Stimulated activated naive B cell treated with anti-CD40 and anti-IgM and Interleukin-4, amounts not matched to agents 10 μg/mL and 1 μg/mL and 100 μg/mL, for 72 hours (primary cell): Measurements from ENCODE around the gene NEK11.

Source experiments
- ATAC-seq, 2 donors: fragments of 150-1000 bp; cut with Tn5 transposase; replicated peaks; 2 replicates each; pipeline ENCODE4 v1.10.0; 2021; ENCODE audit warnings: moderate library complexity in 1 of 2
- DNase-seq: peaks from one replicate; pipeline ENCODE4 v3.0.0; 2021
- H3K27ac Mint-ChIP-seq: one replicate; pipeline ENCODE4 v1.8.0; 2022; ENCODE audit warnings: mild to moderate bottlenecking, mixed read lengths
- H3K27me3 Mint-ChIP-seq, 2 donors: one replicate each; pipeline ENCODE4 v1.8.0; 2022; ENCODE audit warnings: mixed read lengths in 2 of 2
- H3K36me3 Mint-ChIP-seq, 2 donors: one replicate each; pipeline ENCODE4 v1.8.0; 2022; ENCODE audit warnings: mixed read lengths in 2 of 2, mild to moderate bottlenecking in 1 of 2
- H3K4me1 Mint-ChIP-seq, 2 donors: one replicate each; pipeline ENCODE4 v1.8.0; 2022; ENCODE audit warnings: mixed read lengths in 2 of 2, mild to moderate bottlenecking in 1 of 2
- H3K4me3 Mint-ChIP-seq, 2 donors: one replicate each; pipeline ENCODE4 v1.8.0; 2022; ENCODE audit warnings: mild to moderate bottlenecking in 2 of 2, mixed read lengths in 2 of 2, moderate library complexity in 1 of 2
- H3K9me3 Mint-ChIP-seq, 2 donors: one replicate each; pipeline ENCODE4 v1.8.0; 2022; ENCODE audit warnings: mixed read lengths in 2 of 2, mild to moderate bottlenecking in 1 of 2

Gene NEK11

DNA sequence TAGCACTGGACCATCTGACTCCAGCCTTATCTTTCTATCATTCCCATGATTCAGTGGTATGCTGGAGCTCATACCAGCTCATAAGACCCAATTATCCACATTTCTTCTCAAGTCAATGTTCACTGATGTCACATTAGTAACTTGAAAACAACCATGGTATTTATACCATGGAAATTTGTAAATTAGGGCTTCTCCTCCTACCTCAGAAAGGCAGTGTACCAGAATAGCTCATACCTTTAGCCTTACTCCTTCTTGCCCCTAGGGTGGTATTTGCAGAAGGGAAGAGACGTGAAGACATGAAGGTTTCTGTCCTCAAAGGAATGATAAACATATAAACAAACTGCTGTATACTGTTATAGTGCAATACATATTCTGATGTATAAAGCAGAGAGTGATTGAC, 114.2 kb downstream of the NEK11 start:
- Mint-ChIP-seq H3K9me3 (peaks cover 0 to 5% of the 10 kb centered on the region in 2 donors), H3K27me3 (no peaks in the 10 kb centered on the region), H3K4me3 (no peak overlapping the region), H3K36me3 (peaks cover 0 to 2% of the 10 kb centered on the region in 2 donors), H3K27ac (no peak overlapping the region), H3K4me1 (no peaks in the 10 kb centered on the region)
- DNase-seq (no peak), ATAC-seq (no peak)

GRCh38 chr3:131141770-131142169, 115.1 kb downstream of the NEK11 start:
- H3K9me3 Mint-ChIP-seq = peaks cover 0 to 5% of the 10 kb centered on the region in 2 donors

DNA sequence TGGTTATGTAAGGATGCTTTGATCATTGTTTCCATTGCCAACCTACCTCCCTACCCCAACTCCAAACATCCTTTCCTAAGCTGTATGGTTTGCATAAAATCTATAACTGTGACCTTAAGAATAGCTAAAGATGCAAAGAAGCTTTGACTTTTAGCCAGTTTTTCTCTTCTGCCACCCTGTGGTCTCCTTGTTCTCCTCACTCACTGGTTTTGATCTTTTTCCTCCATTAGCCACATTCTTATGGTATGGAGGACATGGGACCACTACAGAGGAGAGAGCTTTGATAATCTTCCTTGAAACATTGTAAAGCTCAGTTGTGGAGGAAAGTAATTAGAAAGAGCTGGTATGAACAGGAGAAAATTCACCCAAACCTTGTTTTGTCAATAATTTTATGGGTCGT, 115.9 kb downstream of the NEK11 start:
- DNase-seq (no peak), ATAC-seq (no peak)
- H3K27ac Mint-ChIP-seq = no peak overlapping the region
- H3K27me3 Mint-ChIP-seq = no peaks in the 10 kb centered on the region
- no peaks in the 10 kb centered on the region for H3K4me1 Mint-ChIP-seq
- peaks cover 0 to 5% of the 10 kb centered on the region in 2 donors for H3K9me3 Mint-ChIP-seq
- no peaks in the 10 kb centered on the region for H3K36me3 Mint-ChIP-seq
- no peak overlapping the region for H3K4me3 Mint-ChIP-seq

More at GRCh38 chr3:131141770-131142169, 115.1 kb downstream of the NEK11 start:
- DNase-seq (no peak), ATAC-seq (no peak)
- Mint-ChIP-seq H3K27ac (no peak overlapping the region), H3K4me1 (no peaks in the 10 kb centered on the region), H3K4me3 (no peak overlapping the region), H3K36me3 (peaks cover 0 to 2% of the 10 kb centered on the region in 2 donors), H3K27me3 (no peaks in the 10 kb centered on the region)

DNA sequence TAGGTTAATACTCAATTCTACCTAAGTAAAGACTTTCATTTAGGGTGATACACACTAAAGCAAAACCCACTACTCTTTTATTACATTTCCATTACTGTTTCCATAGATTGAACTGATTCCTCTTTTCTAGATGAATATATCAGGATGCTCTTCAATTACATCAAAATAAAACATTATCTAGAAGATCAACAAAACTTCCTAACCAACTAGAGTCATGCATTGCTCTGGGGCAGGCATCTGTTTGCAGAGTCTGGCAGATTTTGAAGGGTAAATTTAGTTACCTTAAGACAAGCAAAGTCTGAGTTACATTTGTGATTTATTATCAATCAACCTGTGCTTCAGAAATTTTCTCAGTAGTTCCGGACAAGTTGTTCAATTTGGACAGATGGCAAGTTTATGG, 117.1 kb downstream of the NEK11 start:
- no peak for DNase-seq
- Mint-ChIP-seq H3K36me3 (no peaks in the 10 kb centered on the region), H3K9me3 (peaks cover 0 to 5% of the 10 kb centered on the region in 2 donors), H3K4me1 (no peaks in the 10 kb centered on the region), H3K27ac (no peak overlapping the region), H3K4me3 (no peak overlapping the region), H3K27me3 (no peaks in the 10 kb centered on the region)
- no peak for ATAC-seq

- H3K4me3 Mint-ChIP-seq = no peak overlapping the region
- no peaks in the 10 kb centered on the region for H3K36me3 Mint-ChIP-seq
- peaks cover 3 to 6% of the 10 kb centered on the region in 2 donors for H3K9me3 Mint-ChIP-seq
- H3K4me1 Mint-ChIP-seq = no peaks in the 10 kb centered on the region
- DNase-seq (no peak), ATAC-seq (no peak)
- H3K27me3 Mint-ChIP-seq = no peaks in the 10 kb centered on the region
- no peak overlapping the region for H3K27ac Mint-ChIP-seq
These were observed 120.9 kb downstream of the NEK11 start for GRCh38 chr3:131147534-131147933.

GRCh38 chr3:131158434-131158833, 131.8 kb downstream of the NEK11 start:
- Mint-ChIP-seq H3K4me1 (no peaks in the 10 kb centered on the region), H3K36me3 (no peaks in the 10 kb centered on the region), H3K27me3 (peaks cover 0 to 14% of the 10 kb centered on the region in 2 donors), H3K27ac (no peak overlapping the region), H3K4me3 (no peak overlapping the region), H3K9me3 (no peaks in the 10 kb centered on the region)
- ATAC-seq (no peak), DNase-seq (no peak)

DNA sequence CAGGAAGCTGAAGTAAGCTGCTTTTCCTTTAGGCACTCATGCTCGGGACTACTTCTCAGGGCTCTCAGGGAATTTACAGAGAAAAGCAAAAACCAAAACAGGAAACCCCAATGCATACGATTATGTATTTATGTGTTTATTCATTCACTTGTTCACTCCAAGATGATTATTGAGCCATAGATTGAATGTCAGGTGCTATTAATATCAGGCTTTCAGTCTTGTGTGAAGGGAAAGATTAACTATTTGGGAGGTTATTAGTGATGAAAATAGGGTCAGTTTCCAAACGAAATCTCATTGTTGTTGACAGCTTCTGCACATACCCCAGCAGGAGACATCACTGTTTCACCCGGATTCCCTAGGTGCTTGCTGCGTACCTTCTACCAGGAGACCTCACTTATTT, 135.8 kb downstream of the NEK11 start:
- no peak overlapping the region for H3K27ac Mint-ChIP-seq
- H3K4me1 Mint-ChIP-seq = no peaks in the 10 kb centered on the region
- no peaks in the 10 kb centered on the region for H3K36me3 Mint-ChIP-seq
- no peak overlapping the region for H3K4me3 Mint-ChIP-seq
- no peak for DNase-seq
- H3K9me3 Mint-ChIP-seq = no peaks in the 10 kb centered on the region
- ATAC-seq = no peak
- H3K27me3 Mint-ChIP-seq = peaks cover 0 to 9% of the 10 kb centered on the region in 2 donors

GRCh38 chr3:131167867-131168266, 141.2 kb downstream of the NEK11 start:
- Mint-ChIP-seq H3K27ac (no peak overlapping the region), H3K4me1 (no peaks in the 10 kb centered on the region), H3K9me3 (no peaks in the 10 kb centered on the region), H3K27me3 (no peaks in the 10 kb centered on the region), H3K4me3 (no peak overlapping the region), H3K36me3 (no peaks in the 10 kb centered on the region)
- ATAC-seq = no peak
- DNase-seq = no peak

DNA sequence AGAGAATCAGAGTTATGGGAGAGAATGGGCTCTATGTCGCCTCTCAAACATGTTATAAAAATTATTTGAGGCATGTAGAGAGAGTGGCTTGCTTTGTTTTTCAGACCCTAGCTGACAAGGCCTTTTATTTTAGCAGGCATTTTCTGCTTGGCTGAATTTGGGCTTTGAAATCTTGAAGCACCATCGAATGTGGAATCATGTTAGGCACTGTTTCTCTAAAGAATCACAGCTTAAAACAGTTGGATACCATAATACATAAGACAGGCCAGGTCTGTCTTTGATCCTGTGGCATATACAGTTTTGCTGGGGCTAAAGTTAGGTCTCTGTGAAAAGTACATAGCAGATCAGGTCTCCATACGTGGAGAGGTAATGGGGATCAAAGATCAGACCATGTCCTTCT, 142.7 kb downstream of the NEK11 start:
- H3K9me3 Mint-ChIP-seq = no peaks in the 10 kb centered on the region
- H3K27me3 Mint-ChIP-seq = no peaks in the 10 kb centered on the region
- ATAC-seq (no peak), DNase-seq (no peak)
- H3K4me1 Mint-ChIP-seq = no peaks in the 10 kb centered on the region
- no peak overlapping the region for H3K27ac Mint-ChIP-seq
- H3K36me3 Mint-ChIP-seq = no peaks in the 10 kb centered on the region
- no peak overlapping the region for H3K4me3 Mint-ChIP-seq

DNA sequence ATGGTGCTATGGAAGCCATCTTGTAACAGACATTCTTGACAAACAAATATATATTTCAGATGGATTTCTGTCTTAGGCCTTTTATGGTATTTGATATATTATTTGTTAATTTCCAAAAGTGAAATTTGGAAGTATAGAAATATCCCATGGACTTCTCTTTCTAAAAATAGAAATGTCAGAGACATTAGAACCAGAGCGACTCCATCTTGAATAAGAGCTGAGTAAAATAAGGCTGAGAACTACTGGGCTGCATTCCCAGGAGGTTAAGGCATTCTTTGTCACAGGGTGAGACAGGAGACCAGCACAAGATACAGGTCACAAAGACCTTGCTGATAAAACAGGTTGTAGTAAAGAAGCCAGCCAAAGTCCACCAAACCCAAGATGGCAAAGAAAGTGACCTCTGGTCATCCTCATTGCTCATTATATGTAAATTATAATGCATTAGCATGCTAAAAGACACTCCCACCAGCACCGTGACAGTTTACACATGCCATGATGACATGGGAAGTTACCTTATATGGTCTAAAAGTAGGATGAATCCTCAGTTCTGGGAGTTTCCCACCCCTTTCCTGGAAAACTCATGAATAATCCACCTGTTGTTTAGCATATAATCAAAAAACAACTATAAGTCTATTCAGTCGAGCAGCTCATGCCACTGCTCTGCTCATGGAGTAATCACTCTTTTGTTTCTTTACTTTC, 146.0 kb downstream of the NEK11 start:
- no peak overlapping the region for H3K27ac Mint-ChIP-seq
- no peak for ATAC-seq
- no peak overlapping the region for H3K4me3 Mint-ChIP-seq
- peaks cover 0 to 4% of the 10 kb centered on the region in 2 donors for H3K4me1 Mint-ChIP-seq
- no peaks in the 10 kb centered on the region for H3K9me3 Mint-ChIP-seq
- no peak for DNase-seq
- H3K36me3 Mint-ChIP-seq = no peaks in the 10 kb centered on the region
- H3K27me3 Mint-ChIP-seq = no peaks in the 10 kb centered on the region

DNA sequence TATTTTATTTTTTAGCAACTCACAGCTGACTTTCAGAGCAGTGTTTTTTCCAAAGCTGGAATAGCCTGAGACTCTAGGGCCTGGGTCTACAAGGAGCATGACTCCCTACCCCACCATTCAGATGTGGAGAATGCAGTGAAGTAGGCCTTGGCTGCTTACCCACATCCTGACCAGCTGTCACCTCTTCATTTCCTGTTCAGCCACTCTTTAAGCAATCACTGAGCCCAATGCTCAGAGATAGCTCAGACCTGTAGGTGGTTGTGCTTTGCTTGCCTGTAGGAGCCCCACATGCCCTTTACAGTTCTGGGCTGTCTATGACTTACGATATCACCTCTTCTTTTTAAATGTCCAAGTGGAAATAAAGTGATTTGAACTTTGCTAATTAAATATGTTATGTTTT, 148.1 kb downstream of the NEK11 start:
- H3K4me1 Mint-ChIP-seq = peaks cover 0 to 4% of the 10 kb centered on the region in 2 donors
- no peaks in the 10 kb centered on the region for H3K36me3 Mint-ChIP-seq
- ATAC-seq = peak; percentile 59 to 79
- H3K9me3 Mint-ChIP-seq = no peaks in the 10 kb centered on the region
- H3K4me3 Mint-ChIP-seq = no peak overlapping the region
- no peaks in the 10 kb centered on the region for H3K27me3 Mint-ChIP-seq
- no peak for DNase-seq
- H3K27ac Mint-ChIP-seq = no peak overlapping the region

DNA sequence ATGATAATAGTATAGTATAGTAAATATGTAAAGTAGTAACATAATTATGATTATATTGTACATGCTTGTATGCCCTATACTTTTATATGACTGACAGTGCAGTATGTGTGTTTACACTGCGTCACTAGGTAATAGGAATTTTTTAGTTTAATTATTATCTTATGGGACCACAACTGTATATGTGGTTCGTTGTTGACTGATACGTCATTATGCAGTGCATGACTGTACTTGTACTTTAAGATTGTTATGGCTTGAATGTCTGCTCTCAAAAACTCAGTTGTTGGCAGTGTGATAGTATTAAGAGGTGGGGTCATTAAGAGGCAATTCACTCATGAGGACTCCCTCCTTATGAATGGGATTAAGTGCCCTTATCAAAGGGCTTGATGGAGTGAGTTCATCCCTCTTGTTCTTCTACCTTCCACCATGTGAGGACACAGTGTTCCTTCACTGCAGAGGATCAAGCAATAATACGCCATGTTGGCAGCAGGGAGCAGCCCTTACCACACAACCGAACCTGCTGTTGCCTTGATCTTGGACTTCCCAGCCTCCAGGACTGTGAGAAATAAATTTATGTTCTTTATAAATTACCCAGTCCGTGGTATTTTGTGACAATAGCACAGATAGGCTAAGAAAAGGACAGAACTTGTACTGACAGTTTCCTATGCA, 152.2 kb downstream of the NEK11 start:
- Mint-ChIP-seq H3K27ac (no peak overlapping the region), H3K4me1 (peaks cover 0 to 4% of the 10 kb centered on the region in 2 donors), H3K4me3 (no peak overlapping the region), H3K9me3 (peaks cover 6% of the 10 kb centered on the region in 2 donors), H3K36me3 (peaks cover 0 to 3% of the 10 kb centered on the region in 2 donors), H3K27me3 (no peaks in the 10 kb centered on the region)
- DNase-seq (no peak), ATAC-seq (no peak)

GRCh38 chr3:131192701-131193100, 166.0 kb downstream of the NEK11 start:
- ATAC-seq (no peak), DNase-seq (no peak)
- no peak overlapping the region for H3K27ac Mint-ChIP-seq
- H3K9me3 Mint-ChIP-seq = peaks cover 0 to 6% of the 10 kb centered on the region in 2 donors
- no peak overlapping the region for H3K4me3 Mint-ChIP-seq
- H3K27me3 Mint-ChIP-seq = no peaks in the 10 kb centered on the region
- no peaks in the 10 kb centered on the region for H3K4me1 Mint-ChIP-seq
- no peaks in the 10 kb centered on the region for H3K36me3 Mint-ChIP-seq

DNA sequence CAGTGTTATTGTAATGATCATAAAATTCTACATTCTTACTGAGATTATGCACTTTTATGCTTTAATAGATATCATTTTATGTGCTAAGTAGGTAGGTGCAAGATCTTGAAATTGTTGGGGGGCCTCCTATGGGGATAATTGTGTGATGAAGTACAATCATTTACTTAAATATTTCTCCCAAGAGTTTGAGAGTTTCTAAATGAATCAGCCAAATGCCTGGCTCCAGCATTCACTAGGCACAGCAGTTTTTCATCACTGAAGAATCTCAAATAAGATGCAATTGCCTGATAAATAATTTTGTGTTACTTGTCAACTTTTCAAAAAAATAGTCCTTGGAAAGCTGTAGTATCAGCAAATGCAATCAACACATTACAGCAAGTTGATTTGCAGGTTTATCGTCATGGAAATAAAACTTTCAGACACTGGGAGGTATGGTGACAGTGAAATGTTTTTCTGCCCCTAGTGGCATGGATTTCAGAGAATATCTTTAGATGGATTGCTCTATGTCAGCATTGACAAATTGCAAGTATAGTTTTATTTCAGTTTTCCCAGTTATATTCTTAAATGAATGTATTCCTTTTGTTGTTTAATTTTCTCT, 167.1 kb downstream of the NEK11 start:
- no peak for ATAC-seq
- H3K4me3 Mint-ChIP-seq = no peak overlapping the region
- H3K36me3 Mint-ChIP-seq = no peaks in the 10 kb centered on the region
- H3K27me3 Mint-ChIP-seq = no peaks in the 10 kb centered on the region
- DNase-seq = no peak
- H3K27ac Mint-ChIP-seq = no peak overlapping the region
- H3K4me1 Mint-ChIP-seq = no peaks in the 10 kb centered on the region
- H3K9me3 Mint-ChIP-seq = peaks cover 0 to 6% of the 10 kb centered on the region in 2 donors

DNA sequence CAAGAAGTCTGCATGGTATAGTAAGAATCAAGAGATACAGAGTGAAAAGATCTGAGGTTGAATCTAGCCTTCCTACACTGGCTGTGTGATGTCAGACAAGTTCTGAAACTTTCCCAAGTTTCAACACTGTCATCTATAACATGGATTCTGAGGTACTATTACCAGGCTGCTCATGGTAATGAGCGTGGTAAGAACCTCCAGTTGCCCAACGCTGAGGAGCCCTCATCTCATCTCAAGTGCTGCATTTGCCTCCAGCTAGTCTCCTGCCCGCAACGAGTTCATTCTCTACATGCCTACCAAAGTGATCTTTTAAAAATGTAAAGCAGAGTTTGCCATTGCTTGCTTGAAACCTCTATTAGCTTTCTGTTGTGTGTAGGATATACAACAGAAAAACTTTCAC, 168.1 kb downstream of the NEK11 start:
- peaks cover 0 to 9% of the 10 kb centered on the region in 2 donors for H3K9me3 Mint-ChIP-seq
- H3K27ac Mint-ChIP-seq = no peak overlapping the region
- no peaks in the 10 kb centered on the region for H3K27me3 Mint-ChIP-seq
- no peak for ATAC-seq
- H3K4me1 Mint-ChIP-seq = no peaks in the 10 kb centered on the region
- H3K36me3 Mint-ChIP-seq = no peaks in the 10 kb centered on the region
- no peak overlapping the region for H3K4me3 Mint-ChIP-seq
- DNase-seq = no peak
